OCI-LY3 (cell line): ENCODE data around the gene MTUS2.

Experiments
- H2AFZ ChIP-seq: fragments of 200-600, 300-600 bp; shearing (Covaris generic); 2 replicates; pipeline ENCODE4 v1.6.0; 2014; ENCODE audit warnings: antibody characterized with exemption, low read depth, low read length
- H3K27ac ChIP-seq: fragments of 200-600, 300-600 bp; sonication (generic); 2 replicates; pipeline ENCODE4 v1.5.1; 2014; ENCODE audit warnings: mild to moderate bottlenecking, low read length, moderate library complexity, mixed read lengths
- H3K27me3 ChIP-seq: fragments of 200-600, 300-600 bp; sonication (generic); 2 replicates; pipeline ENCODE4 v1.6.1; 2014; ENCODE audit warnings: low read depth, low read length, mixed read lengths
- H3K36me3 ChIP-seq: fragments of 200-600, 300-600 bp; sonication (generic); replicated peaks from 2 replicates; pipeline ENCODE3; 2014; ENCODE audit warnings: low read depth, low read length, mixed read lengths
- H3K4me1 ChIP-seq: fragments of 300-600, 200-600 bp; sonication (generic); 2 replicates; pipeline ENCODE4 v1.6.1; 2014; ENCODE audit warnings: low read length, mixed read lengths
- H3K4me2 ChIP-seq: fragments of 200-600, 300-600 bp; sonication (generic); 2 replicates; pipeline ENCODE4 v1.6.1; 2014; ENCODE audit warnings: low read length, mixed read lengths
- H3K4me3 ChIP-seq: fragments of 300-600, 200-600 bp; sonication (generic); 2 replicates; pipeline ENCODE4 v1.5.1; 2014; ENCODE audit warnings: antibody characterized with exemption, mild to moderate bottlenecking, low read length, moderate library complexity
- H3K79me2 ChIP-seq: fragments of 300-600, 200-600 bp; shearing (Covaris generic); 2 replicates; pipeline ENCODE4 v1.6.1; 2014; ENCODE audit warnings: mild to moderate bottlenecking, low read length, mixed read lengths
- H3K9ac ChIP-seq: fragments of 300-600, 200-600 bp; shearing (Covaris generic); 2 replicates; pipeline ENCODE4 v1.6.0; 2014; ENCODE audit warnings: mild to moderate bottlenecking, low read length, moderate library complexity
- H3K9me3 ChIP-seq: fragments of 200-600, 300-600 bp; shearing (Covaris generic); 2 replicates; pipeline ENCODE4 v1.6.1; 2014; ENCODE audit warnings: low read length, mixed read lengths; ENCODE audit not compliant: insufficient read depth
- H4K20me1 ChIP-seq: fragments of 200-600, 300-600 bp; sonication (generic); 2 replicates; pipeline ENCODE4 v1.6.1; 2016; ENCODE audit warnings: low read length, mixed read lengths; ENCODE audit not compliant: insufficient read depth
- CTCF ChIP-seq: fragments of 200-600, 300-600 bp; sonication (generic); IDR thresholded peaks from 2 replicates; pipeline ENCODE4 v1.5.1; 2014; ENCODE audit warnings: antibody characterized with exemption, low read length, low read depth
- EZH2phosphoT487 ChIP-seq: fragments of 200-600 bp; shearing (Covaris generic); IDR thresholded peaks from 2 replicates; pipeline ENCODE4 v1.6.1; 2018; ENCODE audit warnings: antibody characterized with exemption, mixed run types, low read depth

Gene MTUS2

GRCh38 chr13:29129616-29130015, 309.5 kb downstream of the MTUS2 start:
- Histone ChIP-seq H3K4me1 (peaks cover 31% of the 10 kb centered on the region), H3K36me3 (no peaks in the 10 kb centered on the region), H3K27me3 (no peaks in the 10 kb centered on the region), H4K20me1 (no peaks in the 10 kb centered on the region), H2AFZ (no peak overlapping the region), H3K4me3 (no peak overlapping the region), H3K9me3 (no peaks in the 10 kb centered on the region), H3K4me2 (no peak overlapping the region), H3K9ac (no peak overlapping the region), H3K27ac (no peak overlapping the region), H3K79me2 (no peaks in the 10 kb centered on the region)
- TF ChIP-seq CTCF: no peak
- no peak for TF ChIP-seq EZH2phosphoT487

- Histone ChIP-seq H3K9me3 (no peaks in the 10 kb centered on the region), H3K27ac (no peak overlapping the region), H3K27me3 (no peaks in the 10 kb centered on the region), H3K4me1 (peaks cover 16% of the 10 kb centered on the region), H3K36me3 (no peaks in the 10 kb centered on the region), H3K9ac (no peak overlapping the region), H3K79me2 (no peaks in the 10 kb centered on the region), H4K20me1 (no peaks in the 10 kb centered on the region), H2AFZ (no peak overlapping the region), H3K4me3 (no peak overlapping the region), H3K4me2 (no peak overlapping the region)
- TF ChIP-seq CTCF (no peak), EZH2phosphoT487 (no peak)
These were observed 311.0 kb downstream of the MTUS2 start for GRCh38 chr13:29131159-29131558.

GRCh38 chr13:29131881-29132668, 311.9 kb downstream of the MTUS2 start:
- no peaks in the 10 kb centered on the region for H4K20me1 ChIP-seq
- no peak overlapping the region for H3K27ac ChIP-seq
- H3K79me2 ChIP-seq: no peaks in the 10 kb centered on the region
- no peaks in the 10 kb centered on the region for H3K27me3 ChIP-seq
- no peak for TF ChIP-seq CTCF
- TF ChIP-seq EZH2phosphoT487: no peak
- H2AFZ ChIP-seq: no peak overlapping the region
- H3K4me2 ChIP-seq: no peak overlapping the region
- peaks cover under 1% of the 10 kb centered on the region for H3K36me3 ChIP-seq
- H3K4me3 ChIP-seq: no peak overlapping the region
- H3K9me3 ChIP-seq: peaks cover 7% of the 10 kb centered on the region
- no peak overlapping the region for H3K9ac ChIP-seq
- H3K4me1 ChIP-seq: peaks cover 8% of the 10 kb centered on the region; the same call in 1 of the 2 replicates

- Histone ChIP-seq H3K4me2 (no peak overlapping the region), H2AFZ (no peak overlapping the region), H3K27ac (no peak overlapping the region), H3K27me3 (no peaks in the 10 kb centered on the region), H3K4me1 (0 out of 2 replicates have a peak, but pooled peaks cover 3% of the 10 kb centered on the region), H3K9ac (no peak overlapping the region), H3K4me3 (no peak overlapping the region), H3K79me2 (no peaks in the 10 kb centered on the region), H3K9me3 (peaks cover 10% of the 10 kb centered on the region), H4K20me1 (no peaks in the 10 kb centered on the region), H3K36me3 (peaks cover 3% of the 10 kb centered on the region)
- TF ChIP-seq CTCF (no peak), EZH2phosphoT487 (no peak)
These were observed 316.2 kb downstream of the MTUS2 start for GRCh38 chr13:29136341-29136740.
